CD4-positive, alpha-beta T cell treated with Interleukin-10 for 1 hour (primary cell): ENCODE data around the gene RYR3.

Experiments
- DNase-seq: peaks from one replicate; pipeline ENCODE4 v3.0.0-alpha.2; 2020

RYR3 gene

DNA sequence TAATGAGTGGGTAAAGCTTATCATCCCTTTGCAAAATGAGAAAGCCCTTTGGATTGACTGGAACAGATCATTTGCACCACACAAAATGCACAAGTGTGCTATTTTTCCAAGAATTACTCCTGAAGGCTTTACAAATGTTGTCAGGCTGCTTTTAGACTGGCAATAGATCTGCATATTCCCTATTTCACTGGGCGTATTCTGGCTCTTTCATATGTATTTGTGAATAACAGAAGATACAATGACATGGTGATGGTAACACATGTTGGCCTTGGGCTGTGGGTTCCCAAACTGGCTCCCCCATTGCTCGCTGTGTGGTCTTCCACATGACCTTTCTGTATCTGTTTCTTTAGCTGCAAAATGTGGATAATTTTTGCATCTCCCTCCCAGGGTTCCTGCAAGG, 354.2 kb downstream of the RYR3 start:
- DNase-seq, result no peak

DNA sequence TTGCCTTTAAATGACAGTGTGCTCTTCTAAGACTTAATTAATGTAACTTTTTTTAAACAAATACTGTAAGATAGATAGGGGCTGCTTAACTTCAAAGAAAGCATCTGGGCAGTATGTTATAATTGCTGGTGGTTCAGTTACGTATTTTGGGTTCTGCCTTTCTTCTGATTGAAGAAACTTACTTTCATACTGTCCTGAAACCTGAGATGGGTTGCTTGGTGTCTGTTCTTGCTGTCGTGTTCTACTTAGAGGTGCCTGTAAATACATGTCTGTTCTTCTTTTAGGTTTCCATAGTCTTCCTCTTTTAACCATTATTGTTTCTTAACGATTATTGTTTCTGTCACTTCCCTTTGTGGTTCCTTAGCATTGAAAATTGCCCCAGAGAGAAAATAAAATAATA, 359.8 kb downstream of the RYR3 start:
- DNase-seq, result no peak

- no peak for DNase-seq
These were observed 360.7 kb downstream of the RYR3 start for GRCh38 chr15:33671456-33671855.

DNA sequence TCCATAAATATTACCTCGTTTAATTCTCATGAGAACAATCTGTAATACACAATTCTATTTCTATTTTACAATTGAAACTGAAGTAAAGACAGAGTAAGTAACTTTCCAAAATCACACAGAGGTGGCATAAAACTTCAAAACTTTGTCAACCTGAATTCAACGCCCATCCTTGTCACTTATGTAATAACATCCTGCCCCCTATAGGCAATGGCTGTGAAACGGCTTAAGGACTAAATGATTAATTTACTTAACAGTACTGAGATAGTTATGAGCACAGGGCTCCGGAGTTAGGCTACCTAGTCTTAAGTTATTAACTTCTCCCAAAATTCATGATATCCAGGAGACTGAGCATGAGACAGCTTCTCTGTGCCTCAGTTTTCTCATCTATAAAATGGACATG, 364.5 kb downstream of the RYR3 start:
- DNase-seq, result no peak

- no peak for DNase-seq
These were observed 366.6 kb downstream of the RYR3 start for GRCh38 chr15:33677238-33677830.

DNA sequence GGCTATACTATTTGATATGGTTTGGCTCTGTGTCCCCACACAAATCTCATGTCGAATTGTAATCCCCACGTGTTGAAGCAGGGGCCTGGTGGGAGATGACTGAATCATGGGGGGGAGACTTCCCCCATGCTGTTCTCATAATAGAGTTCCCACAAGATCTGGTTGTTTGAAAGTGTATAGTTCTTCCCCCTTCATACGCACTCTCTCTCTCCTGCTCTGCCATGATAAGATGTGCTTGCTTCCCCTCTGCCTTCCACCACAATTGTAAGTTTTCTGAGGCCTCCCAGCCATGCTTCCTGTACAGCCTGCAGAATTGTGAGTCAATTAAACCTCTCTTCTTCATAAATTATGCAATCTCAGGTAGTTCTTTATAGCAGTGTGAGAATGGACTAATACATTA, 367.4 kb downstream of the RYR3 start:
- no peak for DNase-seq

- no peak for DNase-seq
These were observed 367.8 kb downstream of the RYR3 start for GRCh38 chr15:33678602-33679001.

DNA sequence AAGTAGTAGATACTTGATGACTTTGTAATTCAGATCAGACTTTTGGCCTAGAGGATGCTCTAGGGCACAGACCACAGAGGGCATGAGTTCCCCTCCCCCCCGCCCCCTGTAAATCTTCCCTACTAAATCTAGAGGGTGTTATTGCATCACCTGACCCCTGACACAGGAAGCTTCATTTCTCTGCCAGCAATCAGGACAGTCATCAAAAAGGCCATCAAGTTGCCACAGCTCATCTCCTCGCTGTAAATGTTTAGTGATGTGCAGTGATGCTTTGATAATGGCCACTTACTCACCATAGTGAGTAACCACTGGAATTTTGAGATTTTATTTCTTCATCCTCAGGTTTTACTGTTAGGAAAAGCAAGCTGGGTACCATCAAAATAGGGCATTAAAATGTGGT, 368.3 kb downstream of the RYR3 start:
- no peak for DNase-seq

DNA sequence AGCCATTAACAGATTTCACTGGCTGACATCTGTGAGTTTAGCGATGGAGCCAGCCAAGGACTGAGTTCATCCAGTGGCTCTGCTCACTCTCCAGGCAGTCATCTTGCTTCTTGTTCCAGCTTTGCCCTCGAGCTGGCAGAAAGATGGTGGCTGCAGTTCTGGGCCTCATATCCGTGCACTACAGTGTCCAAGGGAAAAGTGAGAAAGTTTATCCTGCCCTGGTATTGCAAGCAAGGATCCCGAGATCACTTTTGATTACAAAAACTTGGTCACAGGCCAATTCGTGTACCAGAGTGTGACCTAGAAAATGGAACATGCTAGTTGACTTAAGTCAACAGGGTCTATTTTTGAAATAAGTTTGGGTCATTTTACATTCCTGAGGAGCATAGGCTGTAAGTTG, 369.6 kb downstream of the RYR3 start:
- DNase-seq, result no peak

GRCh38 chr15:33693166-33693800, 382.5 kb downstream of the RYR3 start:
- DNase-seq, result no peak

GRCh38 chr15:33698126-33698525, 387.4 kb downstream of the RYR3 start:
- no peak for DNase-seq

GRCh38 chr15:33699145-33699544, 388.4 kb downstream of the RYR3 start:
- no peak for DNase-seq

GRCh38 chr15:33699691-33700447, 389.1 kb downstream of the RYR3 start:
- no peak for DNase-seq

GRCh38 chr15:33700695-33701303, 390.0 kb downstream of the RYR3 start:
- DNase-seq, result peak; percentile 50

- no peak for DNase-seq
These were observed 390.5 kb downstream of the RYR3 start for GRCh38 chr15:33701304-33701696.

- no peak for DNase-seq
These were observed 395.4 kb downstream of the RYR3 start for GRCh38 chr15:33706173-33706572.

DNA sequence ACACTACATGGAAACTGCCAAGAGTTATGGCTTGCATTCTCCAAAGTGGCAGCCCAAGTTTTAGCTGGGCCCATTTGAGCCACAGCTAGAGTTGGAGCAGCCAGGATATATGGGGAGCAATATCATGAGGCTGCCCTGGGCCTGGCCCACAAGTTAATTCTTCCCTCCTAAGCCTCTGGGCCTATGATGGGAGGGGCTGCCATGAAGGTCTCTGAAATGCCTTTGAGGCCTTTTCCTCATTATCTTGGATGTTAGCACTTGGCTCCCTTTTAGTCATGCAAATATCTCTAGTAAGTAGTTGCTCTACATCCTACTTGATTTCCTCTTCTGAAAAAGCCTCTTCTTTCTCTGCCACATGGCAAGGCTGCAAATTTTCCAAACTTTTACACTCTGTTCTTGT, 400.0 kb downstream of the RYR3 start:
- DNase-seq, result no peak

GRCh38 chr15:33716025-33716424, 405.3 kb downstream of the RYR3 start:
- no peak for DNase-seq

GRCh38 chr15:33720952-33721351, 410.2 kb downstream of the RYR3 start:
- DNase-seq, result no peak

DNA sequence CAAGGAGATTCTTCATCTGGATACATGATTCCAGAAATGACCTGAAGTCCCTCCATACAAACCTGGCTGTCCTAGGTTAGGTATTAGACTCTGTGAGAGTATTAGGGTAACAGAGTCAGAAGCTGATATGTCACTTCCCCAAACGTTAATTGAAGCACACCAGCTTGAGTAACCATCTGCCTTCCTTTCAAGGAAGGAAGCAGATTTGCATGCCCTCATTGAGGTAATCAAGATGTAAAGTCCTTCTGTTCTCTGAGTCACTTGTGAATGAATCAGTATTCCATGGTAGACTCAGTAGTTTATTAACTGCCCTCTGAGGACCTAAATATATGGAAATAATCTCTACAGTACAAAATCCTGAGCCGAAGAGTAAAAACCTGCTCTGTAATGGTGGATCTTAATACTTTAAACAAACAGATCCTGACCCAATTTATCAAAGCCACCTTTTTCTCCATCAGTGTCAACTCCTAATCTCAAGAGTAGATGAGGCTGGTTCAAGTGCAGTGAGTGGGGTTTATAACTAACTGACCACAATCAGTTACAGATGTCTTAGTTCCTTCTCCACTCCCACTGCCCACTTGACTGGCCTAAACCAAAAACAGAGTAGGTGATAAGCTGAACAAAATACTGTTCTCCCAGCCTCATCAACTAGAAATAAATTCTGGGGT, 411.4 kb downstream of the RYR3 start:
- no peak for DNase-seq

- DNase-seq, result no peak
These were observed 411.9 kb downstream of the RYR3 start for GRCh38 chr15:33722673-33723015.

GRCh38 chr15:33724321-33725036, 413.7 kb downstream of the RYR3 start:
- DNase-seq, result no peak

GRCh38 chr15:33729653-33730052, 418.9 kb downstream of the RYR3 start:
- DNase-seq, result no peak
